Fibroblast of skin of abdomen (primary cell): ENCODE measurements around the gene SEC11C. TPM values are rescaled to one million over a fixed set of nuclear protein-coding genes. Genes with fewer than 3 reads are reported as not detected.
"Not testable (repeated sequence)": the region's sequence is repeated elsewhere in the genome, so short reads cannot be mapped to it uniquely, and the experiment has no call there.

ENCODE experiments used
- DNase-seq: peaks from one replicate; pipeline ENCODE4 v3.0.0-alpha.2; 2013
- polyA plus RNA-seq, 2 experiments: library from polyadenylated mRNA; unstranded; fragments of 120-200 nt; gene quantifications; one replicate each; pipeline ENCODE4 v1.2.1, GENCODE V29; 2013; ENCODE audit not compliant: insufficient read length in 2 of 2

Gene SEC11C
- 18.6 TPM for polyA plus RNA-seq (2013, experiment 1 of 2; ENCODE audit: insufficient read length)
- 19.5 TPM for polyA plus RNA-seq (2013, experiment 2 of 2; ENCODE audit: insufficient read length)

DNA sequence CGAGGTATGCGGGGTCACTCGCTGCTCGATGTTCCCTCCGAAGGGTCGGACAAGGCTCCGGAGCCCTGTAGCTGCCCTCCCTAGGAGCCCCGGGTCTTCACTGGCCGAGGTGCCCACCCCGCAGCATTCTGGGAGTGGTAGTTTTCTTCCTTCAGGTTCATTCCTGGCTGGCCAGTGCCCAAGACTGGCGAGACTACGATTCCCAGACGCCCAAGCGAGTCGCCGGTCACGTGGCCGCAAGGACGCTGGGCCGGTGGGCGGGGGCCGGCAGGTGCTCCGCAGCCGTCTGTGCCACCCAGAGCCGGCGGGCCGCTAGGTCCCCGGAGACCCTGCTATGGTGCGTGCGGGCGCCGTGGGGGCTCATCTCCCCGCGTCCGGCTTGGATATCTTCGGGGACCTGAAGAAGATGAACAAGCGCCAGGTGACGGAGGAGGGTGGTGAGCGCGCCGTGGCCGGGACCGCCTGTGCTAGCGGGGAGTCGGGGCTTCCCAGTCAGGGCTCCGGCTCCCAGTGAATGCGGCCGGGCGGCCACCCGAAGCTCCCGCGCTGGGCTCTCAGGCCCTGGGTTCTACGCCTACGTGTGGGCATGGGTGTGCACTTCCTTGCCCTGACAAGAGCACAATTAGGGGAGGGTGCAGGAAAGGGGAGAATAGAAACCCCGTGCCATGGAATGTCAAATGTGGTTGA, at the start of gene SEC11C:
Gene SEC11C, plus strand, starts transcription at position 270 of the 687 bp plus-strand sequence. Its CDS starts 65 bp downstream, at position 335.
- peak; percentile 95 for DNase-seq

DNA sequence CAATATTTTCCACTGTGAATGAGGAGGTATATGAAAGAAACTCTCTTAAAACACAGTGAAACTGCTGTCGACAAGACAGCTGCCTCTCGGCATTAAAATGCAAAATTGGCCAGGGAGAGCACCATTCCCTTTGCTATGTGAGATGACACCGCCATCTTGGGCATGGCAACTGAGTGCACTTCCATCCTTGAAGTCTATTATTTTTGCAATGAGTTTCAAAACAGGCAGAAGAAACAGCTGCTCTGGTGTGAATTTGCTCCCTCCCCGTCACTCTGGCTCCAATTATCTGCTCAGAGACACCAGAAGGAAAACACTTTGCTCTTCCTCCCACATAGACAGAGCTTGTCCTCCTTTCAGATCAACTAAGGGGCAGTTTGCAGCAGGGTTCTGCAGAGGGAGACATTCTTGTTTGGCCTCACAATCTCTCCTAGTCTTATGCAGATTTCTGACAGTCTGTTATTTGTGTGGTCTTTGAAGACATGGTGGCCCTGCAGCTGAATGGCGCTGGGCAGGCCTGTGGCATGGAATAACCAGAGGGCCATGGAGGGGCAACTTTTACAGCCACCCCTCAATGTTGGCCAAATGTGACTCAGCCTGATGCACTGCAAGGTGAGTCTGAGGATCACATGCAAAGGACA, 48.6 kb upstream of the SEC11C start:
- no peak for DNase-seq

DNA sequence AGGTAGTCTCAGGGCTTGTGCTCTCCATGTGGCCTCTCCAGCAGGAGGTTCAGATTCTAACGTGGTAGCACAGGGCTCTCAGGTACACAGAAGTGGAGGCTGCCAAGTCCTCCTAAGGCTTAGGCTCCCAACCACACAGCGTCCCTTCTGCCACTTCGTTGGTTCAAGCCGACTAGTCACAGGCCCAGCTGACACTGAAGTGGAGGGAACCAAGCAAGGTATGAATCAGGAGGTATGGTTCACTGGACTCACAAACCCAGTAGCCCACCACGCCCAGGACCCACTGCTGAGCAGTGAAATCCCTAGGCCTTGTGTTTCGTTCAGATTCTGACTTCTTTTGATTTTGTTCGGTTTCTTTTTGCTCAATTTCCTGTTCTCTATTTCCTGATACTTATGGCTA, 46.0 kb upstream of the SEC11C start:
- no peak for DNase-seq

DNA sequence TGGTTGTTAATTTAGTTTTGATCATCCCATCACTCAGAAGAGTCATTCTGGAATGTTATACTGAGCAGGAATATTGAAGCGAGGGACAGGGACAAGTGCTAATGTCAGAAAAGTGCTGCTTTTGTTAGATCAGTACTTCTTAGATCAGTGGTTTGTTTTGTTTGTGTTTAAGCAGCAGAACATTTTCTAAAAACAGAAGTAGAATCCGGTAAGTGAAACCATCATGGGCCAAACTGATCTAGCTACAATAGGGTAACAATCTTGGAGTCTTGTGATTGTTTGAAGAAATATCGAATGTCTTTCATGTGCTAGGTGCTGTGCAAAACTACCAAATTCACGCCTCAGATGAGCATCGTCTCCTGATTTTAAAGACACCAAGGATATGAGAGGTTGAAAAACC, 45.1 kb upstream of the SEC11C start:
- DNase-seq = no peak

DNA sequence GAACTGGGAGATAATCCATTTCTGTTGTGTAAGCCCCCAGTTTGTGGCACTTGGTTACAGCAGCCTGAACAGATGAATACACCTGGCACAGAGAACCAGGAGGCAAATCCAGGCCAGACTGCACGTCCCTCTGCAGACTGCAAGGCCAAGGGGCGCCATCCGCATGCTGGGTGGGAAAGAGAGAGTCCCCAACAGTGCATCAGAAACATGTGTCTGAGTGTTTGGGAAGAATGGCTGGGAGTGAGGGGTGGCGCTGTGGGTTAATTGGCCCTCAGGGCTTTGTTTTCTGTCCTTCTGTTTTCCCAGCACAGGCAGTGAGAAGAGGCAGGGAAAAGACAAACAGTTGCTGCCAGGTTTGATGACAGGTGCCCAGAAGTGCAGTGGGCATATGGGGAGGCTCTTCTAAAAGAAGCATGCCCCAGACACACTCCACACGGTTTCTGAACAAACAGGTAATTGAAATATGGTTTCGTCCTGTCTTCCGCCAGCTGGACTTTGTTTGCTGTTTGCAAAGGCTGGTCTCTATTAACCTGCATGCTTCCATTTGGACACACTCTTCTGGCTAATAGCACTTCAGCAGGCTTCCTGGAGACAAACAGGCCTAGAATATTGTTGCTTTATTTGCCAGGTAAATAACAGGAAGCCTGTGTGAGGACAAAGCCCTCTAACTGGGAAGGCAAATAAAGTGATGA, 43.4 kb upstream of the SEC11C start:
- no peak for DNase-seq

DNA sequence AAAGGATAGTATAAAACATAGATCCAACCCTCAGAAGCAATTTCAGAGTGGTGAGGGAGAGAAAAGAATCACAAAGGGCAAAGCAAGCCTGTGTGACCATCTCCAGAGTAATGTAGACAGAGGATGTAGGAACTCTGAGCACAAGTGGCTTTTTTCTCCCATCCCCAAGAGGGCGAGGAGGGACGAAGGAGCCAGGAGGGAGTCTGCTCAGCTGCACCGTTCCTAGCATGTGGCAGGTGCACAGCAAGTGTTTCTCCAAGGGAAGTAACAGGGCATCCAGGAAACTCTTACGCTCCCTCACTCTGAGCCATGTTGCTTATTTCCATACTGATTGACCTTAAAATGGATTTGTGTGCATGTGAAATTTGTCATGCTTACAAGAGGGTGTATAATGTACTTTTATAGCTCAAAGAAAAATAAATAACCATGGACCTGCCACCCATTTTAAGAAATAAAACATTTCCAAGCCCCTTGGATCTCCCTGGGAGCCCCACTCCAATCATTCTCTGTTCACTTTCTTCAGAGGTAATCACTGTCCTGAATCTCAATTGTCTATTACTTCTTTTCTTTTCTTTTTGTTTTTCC, 37.8 kb upstream of the SEC11C start:
- no peak for DNase-seq

DNA sequence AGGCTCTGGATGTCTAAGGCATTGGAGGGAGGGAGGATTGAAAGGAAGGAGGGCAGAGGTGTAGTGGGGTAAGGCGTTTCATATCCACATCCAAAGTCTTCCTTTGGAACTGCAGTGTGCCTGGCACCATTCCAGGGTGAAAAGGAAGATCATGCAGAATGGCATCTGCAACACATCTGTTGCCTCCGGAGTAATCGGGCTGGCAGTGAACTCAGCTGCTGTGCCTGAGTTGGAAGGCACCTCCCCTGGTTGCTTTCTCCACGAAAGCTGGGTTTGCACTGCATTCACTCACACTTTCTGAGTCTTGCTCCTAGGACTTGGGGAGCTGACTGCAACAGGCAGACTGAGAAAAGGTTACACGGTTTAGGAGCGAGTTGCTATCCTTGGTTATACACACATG, 30.3 kb upstream of the SEC11C start:
- DNase-seq = peak; percentile 43

DNA sequence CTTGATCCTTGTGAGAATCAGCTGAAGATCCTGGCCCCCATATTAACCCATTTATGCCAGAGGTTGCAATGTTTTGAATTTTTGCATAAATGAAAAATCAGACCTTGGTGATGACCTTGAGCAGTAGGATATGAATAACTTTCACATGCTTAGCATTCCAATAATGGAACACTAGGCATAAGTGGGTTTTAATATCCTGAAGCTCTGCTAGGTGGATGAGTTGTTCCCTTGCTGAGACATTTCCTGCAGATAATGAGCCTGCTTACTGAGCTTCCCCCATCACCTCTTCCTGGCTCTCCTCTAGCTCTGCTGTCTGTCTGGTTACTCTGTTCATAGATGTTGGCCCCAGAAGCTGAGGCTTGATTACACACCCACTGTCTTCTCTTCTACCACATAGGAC, 25.5 kb upstream of the SEC11C start:
- DNase-seq = peak; percentile 30

DNA sequence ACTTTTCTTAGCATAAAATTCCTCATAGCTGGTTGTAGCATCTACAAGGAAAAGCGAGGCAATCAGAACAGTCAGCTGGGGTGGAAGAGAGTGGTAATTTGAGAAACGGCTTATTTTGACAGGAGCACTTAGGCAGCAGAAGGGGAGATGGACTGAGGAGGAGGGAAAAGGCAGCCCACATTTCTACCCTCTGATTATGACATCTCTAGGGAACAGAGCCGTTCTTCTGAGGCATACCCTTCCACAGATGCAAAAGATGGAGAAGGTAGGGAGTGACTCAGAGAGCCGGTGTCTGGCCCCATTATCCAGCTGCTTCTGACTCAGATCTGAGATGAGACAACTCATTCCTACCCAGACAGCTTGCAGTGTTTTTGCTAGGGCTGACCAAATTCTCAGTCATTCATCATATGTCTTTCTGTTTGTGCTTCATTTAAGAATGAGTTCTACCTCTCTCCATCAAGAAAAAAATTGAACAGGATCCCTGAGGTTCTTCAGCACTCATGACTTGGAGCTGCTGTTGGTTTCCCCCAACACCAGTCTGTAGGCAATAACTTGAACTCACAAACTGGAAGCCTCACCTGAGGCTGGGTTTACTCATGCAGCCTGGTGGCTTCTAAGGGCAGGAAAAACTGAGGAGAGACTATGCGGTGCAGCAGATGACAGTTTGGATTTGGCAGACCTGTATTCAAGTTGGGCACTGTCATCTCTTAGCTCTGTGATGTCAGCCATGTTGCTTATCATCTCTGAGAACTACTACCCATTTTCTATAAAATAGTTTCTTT, 15.9 kb upstream of the SEC11C start:
- peak; percentile 97 for DNase-seq

DNA sequence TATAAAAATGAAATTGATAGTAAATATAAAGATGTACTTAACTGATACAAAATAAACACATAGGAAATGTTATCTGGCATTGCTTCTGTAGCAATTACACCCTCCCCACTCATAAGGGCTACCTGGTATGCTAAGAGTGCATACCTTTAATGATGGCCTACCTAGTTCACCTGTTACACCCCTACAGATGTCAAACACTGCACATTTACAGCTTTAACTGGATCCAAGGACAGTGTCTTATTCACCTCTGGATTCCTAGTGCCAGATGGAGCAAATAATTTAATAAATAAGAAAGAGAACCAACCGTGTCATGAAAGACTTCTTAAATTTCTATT, 15.3 kb upstream of the SEC11C start:
- DNase-seq = no peak

DNA sequence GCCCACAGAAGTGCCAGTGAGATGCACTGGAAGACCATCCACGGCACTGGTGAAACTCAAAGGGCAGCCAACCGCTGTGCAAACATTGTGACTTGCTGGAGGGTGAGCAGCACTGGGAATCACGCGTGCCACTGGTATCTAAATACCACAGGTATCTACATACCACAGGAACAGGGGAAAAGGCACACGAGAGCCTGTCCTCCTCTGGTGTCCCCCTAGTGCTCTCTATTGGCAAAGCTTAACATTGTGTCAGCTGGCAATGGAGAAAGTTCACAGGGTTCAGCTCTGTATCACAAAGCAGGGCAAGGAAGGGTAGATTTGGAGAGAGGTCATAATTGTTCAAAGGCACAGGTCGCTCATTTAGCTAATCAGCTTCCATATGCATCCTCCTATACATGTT, 12.6 kb upstream of the SEC11C start:
- no peak for DNase-seq

DNA sequence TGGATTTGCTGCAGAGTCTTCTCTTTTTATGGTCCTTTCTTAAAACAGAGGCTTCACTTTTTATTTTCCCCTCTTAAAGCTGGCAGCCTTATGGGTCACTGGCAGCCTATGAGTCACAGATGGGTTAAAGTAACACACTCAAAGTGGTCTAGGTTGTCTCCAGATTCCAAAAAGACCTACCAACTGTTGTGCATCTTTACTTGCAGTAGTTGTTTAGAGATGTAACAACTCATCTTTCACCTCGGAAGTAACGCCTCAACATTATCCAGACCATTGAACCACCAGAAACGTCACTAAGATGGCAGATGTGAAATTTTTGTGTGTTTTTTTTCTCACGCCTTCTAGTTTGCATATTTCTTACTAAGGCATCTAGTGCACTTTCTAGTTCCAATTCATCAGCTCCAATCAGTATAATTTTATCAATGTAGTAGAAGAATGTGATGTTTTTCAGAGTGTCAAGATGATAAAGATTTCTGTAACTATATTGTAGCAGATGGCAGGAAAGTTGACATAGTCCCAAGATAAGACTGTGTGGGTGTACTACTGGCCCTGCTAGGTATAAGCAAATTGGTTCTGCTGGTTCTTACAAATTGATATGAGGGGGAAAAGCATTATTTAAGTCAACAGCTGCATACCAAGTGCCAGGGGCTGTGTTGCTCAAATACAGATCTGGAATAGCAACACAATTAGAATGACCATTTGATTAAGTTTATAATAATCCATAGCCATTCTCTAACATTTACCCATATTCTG, 9.6 kb upstream of the SEC11C start:
- no peak for DNase-seq

DNA sequence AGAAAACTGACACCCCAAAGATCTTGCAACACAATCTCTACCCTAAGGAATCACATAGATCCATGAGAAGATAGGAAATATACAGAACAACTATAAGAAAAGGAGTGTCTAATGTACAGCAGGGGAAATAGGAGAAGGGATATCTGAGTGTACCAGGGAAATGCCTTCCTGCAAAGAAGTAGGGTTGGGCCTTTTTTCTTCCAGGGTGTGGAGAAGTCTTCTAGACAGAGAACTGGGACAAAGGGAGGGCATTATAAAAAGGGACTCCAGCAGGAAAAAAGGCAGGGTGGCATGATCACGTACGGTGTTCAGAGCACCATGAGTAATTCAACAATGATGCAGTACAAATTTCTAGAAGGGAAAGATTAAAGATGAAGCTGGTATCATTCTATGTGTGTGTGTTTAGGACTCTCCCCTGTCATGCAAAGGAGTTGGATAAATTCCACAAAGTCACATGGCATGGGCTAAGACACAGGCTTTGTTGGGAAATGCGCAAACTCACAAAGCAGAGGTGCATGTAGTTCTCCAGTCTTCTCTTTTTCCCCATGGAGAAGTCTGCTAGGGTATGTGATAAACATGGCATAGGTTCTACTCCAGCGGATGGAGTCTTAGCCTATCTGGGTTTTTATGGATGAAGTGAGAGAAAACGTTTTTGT, 6.7 kb upstream of the SEC11C start:
- no peak for DNase-seq

DNA sequence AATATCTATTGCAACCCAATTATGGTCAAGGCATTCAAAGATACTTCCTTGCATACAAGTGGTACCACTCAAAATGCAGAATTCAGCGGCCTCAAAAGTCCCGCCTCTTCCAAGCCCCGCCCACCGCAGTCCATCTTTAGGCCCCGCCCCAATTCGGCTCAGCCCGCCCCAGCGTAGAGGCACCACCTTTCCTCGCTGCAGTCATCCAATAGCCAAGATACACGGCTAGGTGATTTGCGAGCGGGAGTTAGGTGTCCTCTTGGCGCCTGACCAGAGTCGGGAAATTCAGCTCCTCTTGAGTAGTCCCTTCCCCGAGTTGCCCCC, 431 bp upstream of the SEC11C start:
- peak; percentile 81 for DNase-seq

DNA sequence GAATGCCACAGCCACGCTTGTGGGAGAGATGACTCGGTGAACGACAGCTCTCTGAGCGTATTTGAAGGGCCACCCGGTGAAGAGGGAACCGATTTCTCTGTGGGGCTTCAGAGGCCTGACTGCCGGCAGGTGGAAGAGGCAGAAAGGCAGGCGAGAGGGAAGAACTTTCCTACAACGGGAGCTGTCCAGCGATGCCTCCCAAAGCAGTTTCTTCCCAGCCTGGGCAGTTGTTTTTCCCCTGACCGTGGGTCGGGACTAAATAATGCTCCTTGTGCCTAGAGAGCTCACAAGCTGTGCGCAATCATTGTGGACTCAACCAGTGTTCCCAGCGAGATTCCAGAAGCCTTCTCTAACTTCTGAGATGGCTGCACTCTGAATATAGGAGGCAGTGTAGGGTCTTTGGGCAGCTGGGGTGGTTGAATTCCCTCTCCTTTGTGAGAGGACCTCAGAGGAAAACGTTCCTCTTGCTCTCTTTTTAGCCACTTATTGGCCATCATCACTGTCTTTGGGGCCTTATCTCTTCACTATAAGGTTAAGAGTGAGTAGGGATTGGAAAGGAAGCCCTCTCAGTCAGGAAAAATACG, 710 bp downstream of the SEC11C start:
- peak; percentile 19 for DNase-seq

DNA sequence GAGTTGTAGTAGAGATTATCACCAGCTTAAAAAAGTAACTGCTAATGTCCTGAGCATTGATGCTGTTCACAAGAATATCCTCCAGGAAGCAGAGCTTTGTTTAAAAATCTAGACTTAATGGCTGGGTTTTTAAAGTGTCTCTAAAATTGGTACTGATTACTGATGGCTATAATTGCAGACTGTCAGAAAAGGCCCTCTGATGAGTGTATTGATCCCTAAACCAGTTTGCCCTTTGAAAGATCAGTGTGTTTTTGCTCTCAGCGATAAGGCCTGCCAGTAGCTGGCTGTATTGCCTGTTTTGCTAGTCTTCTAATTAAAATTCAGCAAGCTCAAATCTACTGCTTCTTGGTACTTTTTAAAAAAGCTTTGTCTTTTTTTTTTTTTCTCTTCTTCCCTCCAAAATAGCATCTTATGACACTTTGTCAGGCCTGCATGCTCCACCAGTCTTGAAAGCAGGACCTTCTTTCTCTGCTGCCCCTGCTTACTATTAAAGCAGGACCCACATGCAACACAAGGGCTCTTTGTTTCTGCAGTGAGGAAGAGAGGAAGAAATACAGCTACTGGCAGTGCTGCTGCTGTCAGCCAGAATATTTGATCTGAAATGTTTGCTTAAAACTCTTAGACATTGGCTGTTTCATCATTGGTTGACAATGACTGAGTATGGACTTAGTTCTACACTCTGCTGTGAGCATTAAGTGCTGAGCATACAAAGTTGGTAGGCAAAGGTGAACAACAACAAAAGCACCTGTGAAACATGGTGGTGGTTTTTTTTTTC, 1.8 kb downstream of the SEC11C start:
- no peak for DNase-seq

DNA sequence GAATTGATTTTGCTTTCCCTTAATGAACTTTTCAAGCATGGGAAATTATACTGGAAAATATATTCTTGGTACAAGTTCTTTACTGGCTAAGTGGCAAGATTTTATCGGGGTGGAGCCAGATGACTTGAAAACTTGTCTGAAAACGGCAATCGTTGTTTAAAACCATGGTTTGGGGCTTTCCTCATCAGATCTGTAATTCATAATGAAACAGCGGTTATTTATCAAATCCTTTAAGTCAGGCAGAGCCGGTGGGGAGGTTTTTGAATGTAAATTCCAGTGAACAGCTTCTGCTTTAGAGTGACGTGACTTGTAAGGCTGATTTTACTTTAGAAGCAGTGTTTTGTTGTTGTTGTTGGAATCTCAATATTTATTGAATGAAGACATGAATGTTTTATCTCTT, 2.6 kb downstream of the SEC11C start:
- DNase-seq = no peak

DNA sequence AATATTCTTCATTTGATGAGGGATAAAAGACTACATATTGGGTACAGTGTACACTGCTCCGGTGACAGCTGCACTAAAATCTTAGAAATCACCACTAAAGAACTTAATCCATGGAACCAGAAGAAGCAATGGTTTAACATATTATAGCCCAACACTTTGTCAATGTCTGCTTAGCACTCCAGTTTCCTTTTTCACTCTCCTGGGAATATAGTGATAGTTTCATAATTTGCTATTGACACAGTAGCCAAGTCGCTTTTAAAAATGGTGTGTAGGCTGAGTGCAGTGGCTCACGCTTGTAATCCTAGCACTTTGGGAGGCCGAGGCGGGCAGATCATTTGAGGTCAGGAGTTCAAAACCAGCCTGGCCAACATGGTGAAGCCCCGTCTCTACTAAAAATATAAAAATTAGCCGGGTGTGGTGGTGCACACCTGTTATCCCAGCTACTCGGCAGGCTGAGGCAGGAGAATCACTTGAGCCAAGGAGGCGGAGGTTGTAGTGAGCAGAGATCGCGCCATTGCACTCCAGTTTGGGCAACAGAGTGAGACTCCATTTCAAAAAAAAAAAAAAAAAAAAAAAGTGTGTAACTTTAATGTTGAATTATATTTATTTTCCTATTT, 3.2 kb downstream of the SEC11C start:
- DNase-seq = not testable (repeated sequence)

DNA sequence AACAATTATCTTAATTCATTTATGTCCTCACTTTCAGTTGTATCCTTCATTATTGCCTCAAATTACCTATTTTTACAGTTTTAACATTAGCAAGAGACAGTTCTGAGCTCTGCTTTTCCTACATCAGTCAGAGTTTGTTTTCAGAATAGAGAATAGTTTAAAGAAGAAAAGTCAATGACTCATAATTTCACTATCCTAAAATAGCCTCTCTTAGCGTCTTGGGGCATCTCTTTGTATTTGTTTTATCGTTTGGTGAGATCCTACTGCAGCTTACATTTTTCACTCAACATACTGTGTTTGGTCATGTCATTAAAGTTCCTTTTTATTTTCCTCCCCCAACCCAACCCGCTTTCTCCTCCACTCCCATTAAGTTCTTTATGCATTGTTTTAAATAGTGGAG, 3.8 kb downstream of the SEC11C start:
- DNase-seq = peak; percentile 5

DNA sequence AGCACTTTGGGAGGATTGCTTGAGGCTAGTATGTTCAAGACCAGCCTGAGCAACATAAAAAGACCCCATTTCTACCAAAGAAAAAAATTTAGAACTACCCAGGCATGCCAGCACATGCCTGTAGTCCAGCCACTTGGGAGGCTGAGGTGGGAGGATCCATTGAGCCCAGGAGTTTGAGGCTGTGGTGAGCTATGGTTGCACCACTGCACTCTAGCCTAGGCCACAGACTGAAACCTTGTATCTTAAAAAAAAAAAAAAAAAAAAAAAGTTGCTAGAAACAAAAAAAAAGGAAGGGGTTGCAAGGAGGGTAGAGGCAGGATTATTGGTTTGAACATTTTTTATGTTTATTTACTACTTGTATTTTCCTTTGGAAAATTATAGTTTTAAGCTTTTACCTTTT, 4.8 kb downstream of the SEC11C start:
- no peak for DNase-seq
